ENCODE data around the gene SEC14L6. TPM values are rescaled to one million over a fixed set of nuclear protein-coding genes. Genes with fewer than 3 reads are reported as not detected.

SEC14L6 gene
- total and polyA plus RNA-seq, 9 of the 15 experiments (the other 6 are each of a cell fraction or from before 2014, with no cell fraction given) = 0.29 to 6.1 (median 1.9) TPM

- TF ChIP-seq ZBTB11 (CRISPR knock-in tag; IDR thresholded peaks at IDR 0.05) = peak in 1 of 3 experiments; percentile 56; a peak in 2 of 6 replicates
- peak; percentile 67; the same call in 1 of the 2 replicates for TF ChIP-seq KLF13 (tag; IDR thresholded peaks at IDR 0.05; ENCODE audit: borderline replicate concordance, low read depth)
- TF ChIP-seq EP300 (IDR thresholded peaks at IDR 0.05; ENCODE audit: low read length) = no peak
- no peak for TF ChIP-seq BRF2 (IDR thresholded peaks at IDR 0.05; ENCODE audit: borderline replicate concordance, insufficient read depth, insufficient read length)
- TF ChIP-seq ZNF696 (CRISPR knock-in tag; conservative IDR thresholded peaks at IDR 0.05) = no peak
- peak; percentile 55; the same call in 1 of the 2 replicates for TF ChIP-seq ID3 (CRISPR knock-in tag; IDR thresholded peaks at IDR 0.05)
- TF ChIP-seq ID3 (tag; IDR thresholded peaks at IDR 0.05) = peak; percentile 89
- no peak for TF ChIP-seq DLX4 (CRISPR knock-in tag; IDR thresholded peaks at IDR 0.05)
- TF ChIP-seq ZNF589 (CRISPR knock-in tag; IDR thresholded peaks at IDR 0.05; ENCODE audit: low read depth) = 0 out of 2 replicates have a peak, but pooled peaks have one; percentile 77
- no peak for TF ChIP-seq RFX7 (CRISPR knock-in tag; IDR thresholded peaks at IDR 0.05)
- TF ChIP-seq NFATC3 (IDR thresholded peaks at IDR 0.05) = no peak
- peak; percentile 72 for TF ChIP-seq HINFP (tag; conservative IDR thresholded peaks at IDR 0.05; ENCODE audit: low read depth)
- peak; percentile 80; the same call in 1 of the 2 replicates for TF ChIP-seq ZNF644 (tag; IDR thresholded peaks at IDR 0.05; ENCODE audit: low read depth)
- TF ChIP-seq DMBX1 (CRISPR knock-in tag; IDR thresholded peaks at IDR 0.05; ENCODE audit: borderline replicate concordance) = peak; percentile 69; the same call in 1 of the 2 replicates
- TF ChIP-seq ZBTB12 (CRISPR knock-in tag; IDR thresholded peaks at IDR 0.05) = 0 out of 2 replicates have a peak, but pooled peaks have one; percentile 34
- no peak for TF ChIP-seq TAF1 (IDR thresholded peaks at IDR 0.05; ENCODE audit: control insufficient read depth, extremely low read depth, insufficient read depth, low read length, severe bottlenecking)
- no peak for TF ChIP-seq ZNF75A (CRISPR knock-in tag; IDR thresholded peaks at IDR 0.05)
- TF ChIP-seq ZNF133 (CRISPR knock-in tag; IDR thresholded peaks at IDR 0.05) = no peak
Observed at GRCh38 chr22:30537083-30537731, 9.3 kb downstream of the SEC14L6 start (continued).
